K562 (cell line): ENCODE data around the gene LONP1. TPM values are rescaled to one million over a fixed set of nuclear protein-coding genes. Genes with fewer than 3 reads are reported as not detected.

Experiments
- ATAC-seq: fragments of 200-7000 bp; cut with Tn5 transposase; 3 replicates; pipeline ENCODE4 v1.9.1; 2020; ENCODE audit warnings: moderate library complexity
- BruUV-seq: library from RNA; stranded (reverse); fragments of 400-500 nt; replicated peaks from 2 replicates; lab custom pipeline; 2021; lab: Mats Ljungman, UMichigan
- CTCF ChIA-PET: fragments of 300-600 bp; formaldehyde crosslinking; extraction: SDS; loops from one replicate; lab custom pipeline; 2021; ENCODE audit warnings: low intra/inter-chr PET ratio; lab: Yijun Ruan, JAX
- POLR2A ChIA-PET: fragments of 300-600, 350-650 bp; sonication (Branson Sonifier 250); formaldehyde crosslinking; extraction: SDS; loops from one replicate; lab custom pipeline; 2021; ENCODE audit warnings: antibody characterized with exemption, inconsistent platforms; lab: Yijun Ruan, JAX
- DNase-seq, 4 experiments: peaks; one replicate each; pipeline versions ENCODE4 v3.0.0 to v3.0.0-alpha.2; 2011 to 2018; ENCODE audit warnings: low spot score in 3 of 4, mixed read lengths in 3 of 4; ENCODE audit errors: extremely low read depth in 1 of 4
- FAIRE-seq: peaks from 2 replicates; lab custom pipeline; 2011; peaks lifted over from hg19 to GRCh38; lab: Jason Lieb, UNC
- H2AFZ ChIP-seq: 2 replicates; pipeline ENCODE4 v1.6.0; 2011; ENCODE audit warnings: low read depth, low read length, control low read depth, inconsistent platforms
- H3K27ac ChIP-seq: fragments of 200-600 bp; 3 replicates; pipeline ENCODE4 v1.8.0; 2011; ENCODE audit warnings: low read depth, mild to moderate bottlenecking, control low read depth, inconsistent platforms, low read length, moderate library complexity, mixed read lengths; ENCODE audit errors: extremely low read depth
- H3K27me3 ChIP-seq, 2 experiments: fragments of 300-600 bp in 1 of 2; 2 replicates in 1 of 2; 3 replicates in 1 of 2; pipeline versions ENCODE4 v1.6.0 to v1.8.0; 2011; ENCODE audit warnings: inconsistent platforms in 2 of 2, low read length in 2 of 2, mild to moderate bottlenecking in 1 of 2, mixed read lengths in 1 of 2, moderate library complexity in 1 of 2; ENCODE audit not compliant: control insufficient read depth in 2 of 2, insufficient read depth in 2 of 2
- H3K36me3 ChIP-seq: fragments of 300-600 bp; 3 replicates; pipeline ENCODE4 v1.8.0; 2011; ENCODE audit warnings: mild to moderate bottlenecking, low read length, inconsistent platforms; ENCODE audit not compliant: control insufficient read depth, insufficient read depth
- H3K4me1 ChIP-seq, 2 experiments: fragments of 200-600 bp in 1 of 2; replicated peaks in 1 of 2; 2 replicates in 1 of 2; 3 replicates in 1 of 2; pipeline versions ENCODE4 v1.5.1 to v1.8.0; 2011; ENCODE audit warnings: inconsistent platforms in 2 of 2, low read length in 2 of 2, mild to moderate bottlenecking in 1 of 2, mixed read lengths in 1 of 2, moderate library complexity in 1 of 2; ENCODE audit not compliant: control insufficient read depth in 2 of 2, insufficient read depth in 2 of 2
- H3K4me2 ChIP-seq: 2 replicates; pipeline ENCODE4 v1.6.1; 2011; ENCODE audit warnings: low read length, control low read depth, inconsistent platforms, mixed read lengths; ENCODE audit not compliant: insufficient read depth
- H3K4me3 ChIP-seq: fragments of 200-600 bp; sonication (generic), shearing (Covaris generic); 2 replicates; pipeline ENCODE4 v1.5.1; 2016; ENCODE audit warnings: control low read depth, inconsistent platforms
- H3K79me2 ChIP-seq: fragments of 200-600 bp; 3 replicates; pipeline ENCODE4 v1.8.0; 2011; ENCODE audit warnings: low read length, inconsistent platforms; ENCODE audit not compliant: control insufficient read depth, insufficient read depth
- H3K9ac ChIP-seq, 2 experiments: 2 replicates each; pipeline versions ENCODE4 v1.6.0 to v1.6.1; 2011; ENCODE audit warnings: low read depth in 2 of 2, low read length in 2 of 2, control low read depth in 1 of 2, inconsistent platforms in 1 of 2, mild to moderate bottlenecking in 1 of 2, mixed read lengths in 1 of 2; ENCODE audit not compliant: insufficient read depth in 1 of 2
- H3K9me1 ChIP-seq: one replicate; pipeline ENCODE4 v1.6.0; 2011; ENCODE audit warnings: inconsistent platforms, mild to moderate bottlenecking, low read length, moderate library complexity; ENCODE audit not compliant: control insufficient read depth, insufficient read depth
- H3K9me3 ChIP-seq: replicated peaks from 2 replicates; pipeline ENCODE4 v1.5.1; 2011; ENCODE audit warnings: low read depth, low read length, inconsistent platforms; ENCODE audit not compliant: control insufficient read depth, insufficient read depth
- H4K20me1 ChIP-seq: replicated peaks from 2 replicates; pipeline ENCODE4 v1.6.1; 2011; ENCODE audit warnings: low read length, inconsistent platforms, mixed read lengths; ENCODE audit not compliant: control insufficient read depth, insufficient read depth
- IRF2 ChIP-seq: sonication (generic); formaldehyde crosslinking; IDR thresholded peaks from 2 replicates; pipeline ENCODE4 v1.8.1; 2022; ENCODE audit warnings: mild to moderate bottlenecking, missing genetic modification reagents
- MAZ ChIP-seq, 2 experiments: fragments of 450-650 bp in 1 of 2; sonication (generic) in 1 of 2; formaldehyde crosslinking; IDR thresholded peaks in 1 of 2; conservative IDR thresholded peaks in 1 of 2; 2 replicates each; pipeline versions ENCODE4 v1.4.0 to v1.5.0; 2020; ENCODE audit warnings: mild to moderate bottlenecking in 1 of 2, missing genetic modification reagents in 1 of 2
- PKNOX1 ChIP-seq: fragments of 450-650 bp; IDR thresholded peaks from 2 replicates; pipeline ENCODE4 v1.6.1; 2016
- POLR2G ChIP-seq: fragments of 200-400 bp; formaldehyde crosslinking; IDR thresholded peaks from 2 replicates; pipeline ENCODE4 v1.6.1; 2017; ENCODE audit warnings: low read depth, mild to moderate bottlenecking, antibody characterized with exemption, low read length, moderate library complexity
- SP1 ChIP-seq: sonication (generic); formaldehyde crosslinking; IDR thresholded peaks from 2 replicates; pipeline ENCODE4 v1.8.1; 2022; ENCODE audit warnings: mild to moderate bottlenecking, missing genetic modification reagents
- SRSF3 ChIP-seq: fragments of 200-400 bp; formaldehyde crosslinking; IDR thresholded peaks from 2 replicates; pipeline ENCODE4 v1.6.1; 2016; ENCODE audit warnings: mild to moderate bottlenecking, low read length, moderate library complexity; ENCODE audit not compliant: insufficient read depth
- VEZF1 ChIP-seq: fragments of 200-800 bp; sonication (Bioruptor generic); IDR thresholded peaks from 2 replicates; pipeline ENCODE4 v1.6.1; 2017; ENCODE audit warnings: missing genetic modification characterization, missing compliant biosample characterization
- ZBTB33 ChIP-seq: sonication (generic); formaldehyde crosslinking; IDR thresholded peaks from 2 replicates; pipeline ENCODE4 v1.8.1; 2023; ENCODE audit warnings: mild to moderate bottlenecking, missing genetic modification reagents
- WGBS: fragments of 100-300 bp; shearing (Covaris generic); methylation state at CpG from one replicate; pipeline ENCODE4 v1.1.6; 2016; ENCODE audit warnings: low coverage, mixed read lengths; ENCODE audit not compliant: insufficient coverage; ENCODE audit errors: missing lambda C conversion rate; 5-methylcytosine and 5-hydroxymethylcytosine counted together
- in situ Hi-C: fragments of 300-500 bp; cut with MboI; formaldehyde crosslinking; loops from 4 replicates; pipeline ENCODE4 v1.15.0; 2018; ENCODE audit warnings: inconsistent platforms, mixed read lengths
- intact Hi-C: fragments of 100-400 bp; cut with micrococcal nuclease; formaldehyde crosslinking; loops from 2 replicates; pipeline ENCODE4 v1.14.2; 2022
- polyA plus RNA-seq, 8 experiments: library from polyadenylated mRNA; depleted of rRNA in 4 of 8; stranded (reverse) in 5 of 8; unstranded in 3 of 8; fragments of >200 nt; fragmentation: Nextera tagmentation in 2 of 8; fragmentation: Illumina TruSeq in 1 of 8; extraction: Ambion mirVana in 2 of 8; extraction: Trizol in 1 of 8; gene quantifications; 2 replicates each; pipeline versions ENCODE4 v1.2.1 to v1.2.3, GENCODE V29; 2011 to 2014; ENCODE audit warnings: inconsistent platforms in 1 of 8, missing spikeins in 1 of 8
- total RNA-seq, 7 experiments: library from RNA; depleted of rRNA in 6 of 7; stranded (reverse); fragments of >200 nt in 6 of 7; fragmentation: Illumina TruSeq in 2 of 7; extraction: Trizol in 2 of 7; gene quantifications; 2 replicates each; pipeline versions ENCODE4 v1.2.1 to v1.2.3, GENCODE V29; 2011 to 2021; ENCODE audit warnings: low replicate concordance in 1 of 7

Gene LONP1
- total and polyA plus RNA-seq, 9 of the 15 experiments (the other 6 are each of a cell fraction or from before 2014, with no cell fraction given): 1.1 to 238 (median 84.5) TPM

- Histone ChIP-seq H3K27ac (no peak overlapping the region), H3K4me1 (peaks cover 28 to 67% of the 10 kb centered on the region in 2 experiments), H3K4me2 (no peak overlapping the region), H3K27me3 (no peaks in the 10 kb centered on the region), H3K9me1 (no peaks in the 10 kb centered on the region), H3K9ac (peak overlapping the region in 1 of 2 experiments; percentile 50; a peak in 1 of 4 replicates), H2AFZ (no peak overlapping the region), H3K4me3 (no peak overlapping the region), H4K20me1 (peaks cover 6% of the 10 kb centered on the region; the same call in 1 of the 2 replicates), H3K9me3 (no peaks in the 10 kb centered on the region), H3K79me2 (peaks cover 12% of the 10 kb centered on the region), H3K36me3 (peaks cover 17% of the 10 kb centered on the region; the same call in 2 of the 3 replicates)
- ChIA-PET POLR2A (interaction anchor here (1.0 kb wide), 1 partner anchor 12 kb away, joined by 4 read pairs; no protein-coding TSS in a partner anchor), CTCF (no interaction called here)
- no peak for FAIRE-seq
- DNase-seq: no peak
- no peak for ATAC-seq
- in situ Hi-C loops: no loop called here
- BruUV-seq: no TSS peak
- 90% methylated on average over 21 of the region's 22 CpGs for WGBS
- TF ChIP-seq MAZ (CRISPR knock-in tag; conservative IDR thresholded peaks at IDR 0.05 in 1 of 2, IDR thresholded peaks at IDR 0.05 in 1 of 2) (no peak), IRF2 (no peak), VEZF1 (CRISPR knock-in tag) (no peak), ZBTB33 (CRISPR knock-in tag) (no peak), PKNOX1 (no peak), SRSF3 (no peak), SP1 (CRISPR knock-in tag) (no peak), POLR2G (peak; percentile 46; the same call in 1 of the 2 replicates)
- intact Hi-C loops: no loop called here
Observed at GRCh38 chr19:5678071-5678718, 41.8 kb downstream of the LONP1 start.
